Measurements from ENCODE around the gene TWSG1. TPM values are rescaled to one million over a fixed set of nuclear protein-coding genes. Genes with fewer than 3 reads are reported as not detected.

The TWSG1 gene
- total and polyA plus RNA-seq, 2 of the 13 experiments (the other 11 are each of a cell fraction or from before 2014, with no cell fraction given), result 6.6 to 9.4 TPM

GRCh38 chr18:9413576-9413975, 79.0 kb downstream of the TWSG1 start (continued):
- TF ChIP-seq ZNF280D (CRISPR knock-in tag; IDR thresholded peaks at IDR 0.05) (no peak), HNRNPK (IDR thresholded peaks at IDR 0.05; ENCODE audit: low read depth, low read length, poor library complexity, severe bottlenecking) (no peak), FOXC1 (CRISPR knock-in tag; IDR thresholded peaks at IDR 0.05; ENCODE audit: borderline replicate concordance) (no peak), ZUFSP (CRISPR knock-in tag; IDR thresholded peaks at IDR 0.05; ENCODE audit: borderline replicate concordance) (no peak), E2F5 (CRISPR knock-in tag; conservative IDR thresholded peaks at IDR 0.05) (no peak), NR2C2 (CRISPR knock-in tag; IDR thresholded peaks at IDR 0.05; ENCODE audit: borderline replicate concordance) (no peak), ZNF674 (CRISPR knock-in tag; IDR thresholded peaks at IDR 0.05; ENCODE audit: low read depth) (no peak), CBX5 (CRISPR knock-in tag; IDR thresholded peaks at IDR 0.05; ENCODE audit: borderline replicate concordance) (no peak), BCL3 (CRISPR knock-in tag; IDR thresholded peaks at IDR 0.05) (no peak)

Data from HepG2 (cell line).